GM21367 (cell line): ENCODE data around the gene ATP5PO.
A peak's percentile ranks its signal among the peaks of the same experiment; 100 is the strongest.

Experiments
- ATAC-seq: cut with Tn5 transposase; IDR thresholded peaks from one replicate; pipeline ENCODE4 v1.9.1; 2021; ENCODE audit not compliant: unreplicated experiment

ATP5PO gene

GRCh38 chr21:33915368-33916199 is at the start of gene ATP5PO:
Gene ATP5PO (minus strand): TSS chr21:33915804. CDS start chr21:33915763, 41 bp downstream.
- peak; percentile 95 for ATAC-seq

GRCh38 chr21:33964706-33965325 is 49.2 kb upstream of the ATP5PO start:
- no peak for ATAC-seq

- ATAC-seq = no peak
Measured at GRCh38 chr21:33963848-33964555, 48.4 kb upstream of the ATP5PO start.

- ATAC-seq = no peak
Measured at GRCh38 chr21:33962290-33962689, 46.7 kb upstream of the ATP5PO start.

GRCh38 chr21:33961061-33961460 is 45.5 kb upstream of the ATP5PO start:
- no peak for ATAC-seq

GRCh38 chr21:33959680-33960079 is 44.1 kb upstream of the ATP5PO start:
- ATAC-seq = no peak

GRCh38 chr21:33954395-33954794 is 38.8 kb upstream of the ATP5PO start:
- no peak for ATAC-seq

GRCh38 chr21:33951276-33952178 is 35.9 kb upstream of the ATP5PO start:
- no peak for ATAC-seq

- ATAC-seq = no peak
Measured at GRCh38 chr21:33950431-33951079, 35.0 kb upstream of the ATP5PO start.

GRCh38 chr21:33949516-33950430 is 34.2 kb upstream of the ATP5PO start:
- ATAC-seq = no peak

- ATAC-seq = no peak
Measured at GRCh38 chr21:33948951-33949444, 33.4 kb upstream of the ATP5PO start.

- peak; percentile 40 for ATAC-seq
Measured at GRCh38 chr21:33948096-33948950, 32.7 kb upstream of the ATP5PO start.

GRCh38 chr21:33947451-33948095 is 32.0 kb upstream of the ATP5PO start:
- peak; percentile 41 for ATAC-seq

- ATAC-seq = no peak
Measured at GRCh38 chr21:33945652-33946270, 30.2 kb upstream of the ATP5PO start.

- no peak for ATAC-seq
Measured at GRCh38 chr21:33944185-33944763, 28.7 kb upstream of the ATP5PO start.

- ATAC-seq = no peak
Measured at GRCh38 chr21:33943293-33943692, 27.7 kb upstream of the ATP5PO start.

GRCh38 chr21:33942426-33942825 is 26.8 kb upstream of the ATP5PO start:
- ATAC-seq = no peak
